ENCODE data around the gene C20orf173.

- TF ChIP-seq CTCF (IDR thresholded peaks at IDR 0.05 in 8 of 11, conservative IDR thresholded peaks at IDR 0.05 in 3 of 11) (no peak), POLR2AphosphoS5 (IDR thresholded peaks at IDR 0.05) (no peak)
Measured at GRCh38 chr20:35556871-35557270, 27.4 kb upstream of the C20orf173 start.

Data from spleen (tissue), 7 donors.